ENCODE results near the gene C3orf22.
A peak's percentile ranks its signal among the peaks of the same experiment; 100 is the strongest.
"Not testable (repeated sequence)": the region's sequence is repeated elsewhere in the genome, so short reads cannot be mapped to it uniquely, and the experiment has no call there.

Gene C3orf22, protein sequence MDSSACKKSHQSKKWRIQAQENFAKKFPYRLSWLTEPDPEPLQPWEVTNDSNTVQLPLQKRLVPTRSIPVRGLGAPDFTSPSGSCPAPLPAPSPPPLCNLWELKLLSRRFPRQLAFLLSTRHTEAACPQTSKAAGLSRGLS

DNA sequence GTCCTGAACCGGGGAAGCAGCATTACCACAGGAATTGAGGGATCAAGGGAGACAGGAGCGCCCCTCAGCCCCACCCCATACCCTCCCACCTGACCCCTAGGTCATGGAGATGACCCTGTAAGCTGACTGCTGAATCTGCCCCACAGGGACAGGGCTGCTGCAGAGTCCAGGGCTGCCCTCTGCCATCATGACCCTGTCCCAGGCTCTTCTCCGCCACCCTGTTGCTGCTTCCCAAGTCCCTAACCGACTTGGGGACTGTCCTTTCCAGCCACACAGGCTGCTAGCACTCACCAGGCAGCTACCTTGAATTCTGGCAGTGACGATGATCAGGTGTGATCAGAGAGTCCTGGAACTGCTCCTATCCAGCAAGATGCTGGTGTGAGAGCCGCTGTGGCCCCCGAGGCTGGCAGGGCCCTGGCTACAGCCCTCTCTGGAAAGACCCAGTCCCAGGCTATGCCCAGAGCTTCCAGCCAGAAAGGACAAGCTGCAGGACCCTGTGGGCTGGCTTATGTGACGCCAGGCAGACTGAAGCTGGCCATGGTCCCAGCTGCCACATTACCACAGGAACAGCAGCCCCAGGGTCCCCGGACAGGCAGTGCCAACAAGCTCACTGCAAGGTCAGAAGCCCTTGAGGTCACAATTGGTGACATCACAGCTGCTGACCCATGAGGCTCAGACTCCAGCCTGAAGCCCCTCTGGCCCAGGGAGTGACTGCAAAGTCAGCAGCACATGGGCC, at the start of gene C3orf22:
TSS of gene C3orf22 (minus strand) at position 597 of the 736 bp plus-strand sequence. CDS start 5,542 bp downstream, outside the sequence.
- no peak for DNase-seq

DNA sequence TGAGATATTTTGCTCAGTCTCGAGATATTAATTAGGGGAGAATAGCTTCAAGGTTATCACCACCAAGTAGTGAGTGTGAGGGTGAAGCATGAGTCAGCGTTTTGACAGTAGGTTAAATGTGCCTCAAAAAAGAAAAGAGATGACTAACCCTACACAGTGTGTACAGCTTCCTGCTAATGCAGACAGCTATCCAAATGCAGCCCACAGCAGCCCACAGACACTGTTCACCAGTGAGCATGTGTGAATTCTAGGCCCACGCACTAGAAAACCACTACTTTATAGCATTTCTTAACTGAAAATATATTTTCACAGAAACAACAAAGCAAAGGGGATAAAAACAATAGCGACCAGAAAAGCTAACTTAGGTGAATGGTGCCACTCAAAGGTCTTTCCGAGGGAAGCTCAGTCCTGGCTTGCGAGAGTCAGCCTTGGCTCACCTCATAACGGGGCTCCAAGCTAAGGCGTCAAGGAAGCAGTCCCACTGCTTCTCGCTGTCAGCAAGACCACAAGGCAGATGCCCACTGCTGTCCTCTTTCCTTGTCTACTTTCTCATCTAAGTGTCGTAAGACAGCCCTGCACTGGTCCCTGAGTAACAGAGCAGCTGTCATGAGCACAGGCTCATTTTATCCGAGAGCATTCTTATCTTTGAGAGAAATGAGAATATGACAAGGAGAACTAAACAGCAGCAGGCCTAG, 48.6 kb upstream of the C3orf22 start:
- DNase-seq: peak in 1 of 2 experiments; percentile 14

DNA sequence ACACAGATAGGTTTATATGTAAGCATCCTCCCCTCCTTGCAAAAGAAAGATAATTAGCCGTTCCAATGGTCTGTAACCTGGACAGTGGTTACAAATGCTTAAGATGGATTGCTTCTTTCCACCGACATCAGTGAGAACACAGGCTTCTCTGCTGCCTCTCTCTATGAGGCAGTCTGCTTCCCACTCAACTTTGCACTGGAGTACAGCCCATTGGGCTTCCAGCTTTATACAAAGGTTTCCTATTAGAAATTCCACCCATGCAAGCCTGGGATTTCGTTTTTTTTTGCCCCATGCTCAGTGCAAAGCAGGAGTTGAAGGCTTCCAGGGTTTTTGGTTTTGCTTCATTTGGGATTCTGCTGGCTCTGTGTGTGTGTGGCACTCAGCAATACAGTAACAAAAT, 47.3 kb upstream of the C3orf22 start:
- DNase-seq: no peak

DNA sequence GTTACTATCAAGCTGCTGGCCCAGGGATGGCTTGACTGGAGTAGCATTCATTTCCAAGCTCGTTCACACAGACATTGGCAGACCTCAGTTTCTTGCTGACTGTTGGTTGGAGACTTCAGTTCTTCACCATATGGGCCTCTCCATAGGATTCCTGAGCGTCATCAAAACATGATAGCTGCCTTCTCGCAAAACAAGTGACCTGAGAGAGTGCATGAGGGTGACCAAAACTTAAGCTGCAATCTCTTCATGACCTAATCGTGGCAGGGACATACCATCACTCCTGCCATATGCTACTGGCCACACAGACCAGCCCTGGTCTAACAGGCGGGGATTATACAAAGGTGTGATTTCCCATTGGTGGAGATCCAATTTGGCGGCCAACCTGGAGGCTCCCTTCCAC, 46.0 kb upstream of the C3orf22 start:
- no peak for DNase-seq

DNA sequence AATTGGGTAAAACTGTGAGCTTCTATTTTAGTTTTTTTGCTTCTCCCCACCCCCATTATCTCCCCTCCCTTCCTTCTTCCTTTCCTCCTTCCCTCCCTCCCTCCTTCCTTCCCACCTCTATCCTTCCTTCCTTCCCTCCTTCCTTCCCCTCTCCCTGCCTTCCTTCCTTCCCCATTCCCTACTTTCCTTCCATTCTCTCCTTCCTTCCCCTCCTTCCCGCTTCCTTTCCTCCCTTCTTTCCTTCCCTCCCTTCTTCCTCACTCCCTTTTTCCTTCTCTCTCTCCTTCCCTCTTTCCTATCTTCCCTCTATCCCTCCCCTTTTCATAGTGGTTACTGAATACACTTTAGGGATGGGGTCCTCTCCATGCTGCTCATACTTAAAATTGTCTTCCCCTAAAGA, 40.4 kb upstream of the C3orf22 start:
- no peak for DNase-seq

DNA sequence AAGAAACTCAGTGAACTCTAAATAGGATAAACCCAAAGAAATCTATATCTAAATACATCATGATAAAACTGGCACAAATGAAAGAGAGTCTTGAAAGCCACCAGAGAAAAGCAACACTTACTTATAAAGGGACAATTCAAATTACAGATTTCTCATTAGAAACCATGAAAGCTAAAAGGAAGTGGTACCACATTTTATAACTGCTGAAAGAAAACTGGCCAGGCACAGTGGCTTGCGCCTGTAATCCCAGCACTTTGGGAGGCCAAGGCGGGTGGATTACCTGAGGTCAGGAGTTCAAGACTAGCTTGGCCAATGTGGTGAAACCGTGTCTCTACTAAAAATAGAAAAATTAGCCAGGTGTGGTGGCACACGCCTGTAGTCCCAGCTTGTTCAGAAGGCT, 36.7 kb upstream of the C3orf22 start:
- not testable (repeated sequence) for DNase-seq

DNA sequence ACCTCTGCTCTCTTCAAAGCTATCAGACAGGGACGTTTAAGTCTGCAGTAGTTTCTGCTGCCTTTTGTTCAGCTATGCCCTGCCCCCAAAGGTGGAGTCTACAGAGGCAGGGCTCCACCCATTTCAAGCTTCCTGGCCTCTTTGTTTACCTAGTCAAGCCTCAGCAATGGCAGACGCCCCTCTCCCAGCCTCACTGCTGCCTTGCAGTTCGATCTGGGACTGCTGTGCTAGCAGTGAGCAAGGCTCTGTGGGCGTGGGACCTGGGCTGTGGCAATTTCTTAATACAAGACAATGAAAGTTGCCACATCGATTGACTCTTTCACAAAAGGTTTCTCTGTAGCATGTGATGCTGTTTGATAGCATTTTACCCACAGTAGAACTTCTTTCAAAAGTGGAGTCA, 32.8 kb upstream of the C3orf22 start:
- DNase-seq: not testable (repeated sequence)

DNA sequence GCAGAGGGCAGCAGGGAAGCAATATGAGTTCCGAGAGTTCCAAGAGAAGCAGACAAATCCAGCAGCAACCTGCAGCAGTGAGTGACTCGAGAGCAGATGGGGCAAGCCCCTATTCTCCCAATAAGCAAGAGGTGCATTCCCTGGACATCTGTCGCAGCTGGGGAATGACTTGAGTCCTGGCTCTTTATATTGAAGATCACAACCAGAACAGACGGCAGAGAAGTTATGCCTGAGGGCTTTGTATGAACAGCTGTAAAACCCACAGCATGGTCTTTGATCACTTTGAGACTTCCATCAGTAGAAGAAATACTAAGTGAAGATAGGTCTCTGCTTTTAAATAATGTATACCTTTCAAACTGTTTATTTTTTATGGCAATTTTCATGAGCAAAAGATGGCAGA, 23.6 kb upstream of the C3orf22 start:
- DNase-seq: no peak

DNA sequence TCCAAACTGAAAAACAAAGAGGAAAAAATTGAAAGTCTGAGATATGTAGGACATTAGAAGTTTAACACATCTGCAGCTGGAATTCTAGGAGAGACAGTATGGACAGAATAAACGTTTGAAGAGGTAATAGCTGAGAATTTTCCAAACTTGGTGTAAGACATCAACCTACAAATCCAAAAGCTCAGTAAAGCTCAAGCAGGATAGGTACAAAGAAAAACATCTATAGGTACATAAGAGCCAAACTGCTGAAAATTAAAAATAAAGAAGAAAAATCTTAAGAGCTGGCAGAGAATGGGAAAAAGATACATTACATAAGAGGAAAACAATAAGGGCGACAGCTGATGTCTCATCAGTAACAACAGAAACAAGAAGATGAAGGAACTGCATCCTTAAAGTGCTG, 22.8 kb upstream of the C3orf22 start:
- DNase-seq: no peak

DNA sequence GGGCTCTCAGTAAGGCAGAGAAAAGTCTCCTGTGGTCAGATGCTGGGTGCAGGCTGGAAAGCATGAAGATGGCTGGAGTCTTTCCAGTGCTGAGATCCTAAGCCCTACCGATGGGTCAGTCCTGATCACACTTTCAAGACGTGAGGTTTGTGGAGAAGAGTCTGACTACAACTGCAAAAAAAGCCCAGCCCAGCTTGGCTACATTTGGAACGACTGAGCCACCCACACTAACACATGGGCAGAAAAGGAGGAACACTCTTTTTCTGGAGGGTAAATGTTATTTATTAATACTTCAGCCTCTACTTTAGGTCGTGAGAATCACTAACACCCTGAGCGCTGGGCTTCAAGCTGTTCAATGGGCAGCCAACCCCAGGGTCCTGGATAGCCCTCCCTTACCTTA, 22.0 kb upstream of the C3orf22 start:
- DNase-seq: no peak

DNA sequence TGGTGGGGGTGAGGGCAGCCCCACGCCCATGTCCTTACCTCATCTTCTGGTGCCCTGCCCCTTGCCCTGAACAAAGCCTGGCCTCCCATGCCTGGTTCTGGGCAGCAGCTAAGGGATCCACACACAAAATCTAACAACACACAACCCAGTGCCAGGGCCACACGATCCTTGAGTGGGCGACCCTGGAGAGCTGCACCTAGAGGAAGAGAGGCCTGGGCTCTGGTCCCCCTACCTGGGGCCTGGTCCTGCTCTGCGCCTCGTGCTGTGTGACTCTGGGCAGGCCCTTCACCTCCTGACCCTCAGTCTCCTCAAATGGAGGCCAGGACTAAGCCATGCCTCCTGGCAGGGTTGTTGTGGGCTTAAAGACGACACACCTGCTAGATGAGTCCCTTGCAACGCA, 20.0 kb upstream of the C3orf22 start:
- DNase-seq: no peak

DNA sequence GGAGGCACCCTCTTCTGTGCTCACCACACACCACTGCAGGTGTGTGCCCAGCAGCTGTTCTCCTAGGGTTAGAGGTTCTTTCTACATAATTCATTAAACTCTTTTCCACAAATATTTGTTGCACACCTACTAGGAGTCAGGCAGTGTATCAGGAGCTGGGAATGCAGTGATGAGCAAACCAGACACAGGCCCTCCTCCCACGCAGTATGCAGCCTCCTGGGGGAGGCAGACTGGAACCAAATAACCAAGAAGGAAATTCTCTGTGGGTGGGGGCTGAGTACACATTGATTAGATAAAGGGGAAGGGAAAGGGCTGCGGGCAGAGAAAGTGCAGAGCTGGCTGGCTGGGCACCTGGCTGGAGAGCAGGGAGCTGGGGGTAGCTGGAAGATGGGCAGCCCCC, 18.5 kb upstream of the C3orf22 start:
- no peak for DNase-seq

DNA sequence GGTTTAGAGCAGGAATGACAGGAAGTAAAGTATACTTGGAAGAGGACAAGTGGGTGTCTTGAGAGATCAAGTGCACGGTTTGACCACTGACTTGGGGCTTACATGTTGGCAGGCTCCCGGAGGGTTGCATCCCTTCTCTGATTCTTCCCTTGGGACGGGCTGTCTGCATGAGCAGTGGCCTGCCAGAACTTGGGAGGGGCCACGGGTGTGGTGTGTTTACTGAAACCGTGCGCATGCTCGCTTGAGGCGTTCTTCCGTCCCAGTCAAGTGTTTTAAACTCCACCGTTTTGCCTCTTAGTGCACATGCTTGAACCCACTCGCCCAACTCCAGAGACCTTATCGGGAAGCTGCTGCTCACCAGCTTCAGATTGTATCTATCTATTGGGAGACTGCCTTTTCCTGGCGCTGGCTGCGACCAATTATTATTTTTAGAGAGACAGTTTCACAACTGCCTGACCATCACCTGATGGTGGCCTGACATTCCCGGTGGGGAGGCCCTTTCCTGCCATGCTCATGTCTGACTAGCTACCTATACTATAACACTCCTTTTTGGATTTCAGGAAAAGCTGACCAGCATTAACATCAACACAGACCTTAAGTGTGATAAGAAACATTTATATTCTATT, 14.9 kb upstream of the C3orf22 start:
- DNase-seq: no peak

DNA sequence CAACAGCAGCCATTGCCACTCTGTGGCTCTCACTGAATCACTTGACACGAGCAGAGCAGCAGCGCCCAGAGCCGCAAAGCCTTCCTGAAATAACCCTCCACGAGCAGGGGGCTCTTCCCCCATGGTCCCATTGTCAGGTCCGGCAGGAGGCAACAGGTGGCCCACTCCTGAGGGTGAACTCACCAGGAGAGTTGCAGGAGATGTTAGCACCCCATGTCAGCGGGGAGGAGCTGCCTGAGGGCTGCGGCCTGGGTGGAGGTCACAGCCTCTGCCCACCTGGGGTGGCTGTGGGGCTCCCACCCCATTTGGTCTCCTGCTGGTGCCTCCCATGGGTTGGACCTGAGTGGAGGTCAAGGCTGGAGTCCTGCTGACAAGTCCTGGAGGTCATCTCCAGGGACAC, 12.3 kb upstream of the C3orf22 start:
- DNase-seq: no peak

DNA sequence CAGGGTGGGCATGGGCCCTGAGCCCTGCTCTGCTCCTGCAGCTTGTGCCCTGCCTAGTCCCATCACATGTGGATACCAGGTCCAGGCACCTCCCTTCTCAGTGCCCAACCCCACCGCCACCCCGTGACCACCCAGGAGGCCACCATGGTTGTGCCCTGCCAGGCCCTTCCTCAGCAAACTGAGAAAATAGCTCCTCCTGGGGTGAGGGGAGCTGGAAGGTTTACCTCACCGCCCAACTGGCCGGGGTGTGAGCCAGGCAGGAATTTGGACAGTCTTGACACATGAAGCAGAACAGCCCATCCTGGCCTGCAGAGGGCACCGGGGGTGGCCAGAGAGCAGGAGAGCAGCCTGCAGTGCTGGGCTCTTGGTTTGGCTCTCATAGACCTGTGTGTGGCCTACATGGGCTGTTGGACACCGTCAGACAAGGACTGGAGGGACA, 11.4 kb upstream of the C3orf22 start:
- DNase-seq: no peak

DNA sequence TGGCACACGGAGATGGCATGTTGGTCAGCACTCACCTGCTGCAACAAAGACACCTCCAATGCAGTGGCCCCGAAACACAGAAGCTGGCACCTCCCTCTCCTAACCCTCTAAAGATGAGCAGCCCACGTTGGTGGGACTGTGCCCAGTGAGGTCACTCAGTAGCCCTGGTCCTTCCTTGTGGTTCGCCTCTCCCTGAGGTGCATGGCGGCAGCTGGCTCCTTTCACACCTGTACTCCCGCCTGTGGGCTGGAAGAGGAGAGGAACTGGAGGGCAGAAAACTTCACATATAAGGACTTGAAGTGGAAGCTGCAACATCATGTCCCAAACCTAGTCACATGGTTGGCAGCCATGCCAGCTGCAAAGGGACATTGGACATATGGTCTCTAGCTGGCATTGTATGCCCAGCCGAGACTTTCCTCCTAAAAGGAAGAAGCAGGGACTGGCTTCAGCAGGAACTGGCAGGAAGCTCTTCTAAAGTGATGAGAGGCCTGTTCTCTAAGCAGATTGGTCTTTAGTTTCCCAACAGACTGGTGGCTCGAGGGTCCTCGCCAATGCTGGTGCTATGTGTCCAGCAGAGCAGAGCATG, 10.8 kb upstream of the C3orf22 start:
- DNase-seq: no peak

DNA sequence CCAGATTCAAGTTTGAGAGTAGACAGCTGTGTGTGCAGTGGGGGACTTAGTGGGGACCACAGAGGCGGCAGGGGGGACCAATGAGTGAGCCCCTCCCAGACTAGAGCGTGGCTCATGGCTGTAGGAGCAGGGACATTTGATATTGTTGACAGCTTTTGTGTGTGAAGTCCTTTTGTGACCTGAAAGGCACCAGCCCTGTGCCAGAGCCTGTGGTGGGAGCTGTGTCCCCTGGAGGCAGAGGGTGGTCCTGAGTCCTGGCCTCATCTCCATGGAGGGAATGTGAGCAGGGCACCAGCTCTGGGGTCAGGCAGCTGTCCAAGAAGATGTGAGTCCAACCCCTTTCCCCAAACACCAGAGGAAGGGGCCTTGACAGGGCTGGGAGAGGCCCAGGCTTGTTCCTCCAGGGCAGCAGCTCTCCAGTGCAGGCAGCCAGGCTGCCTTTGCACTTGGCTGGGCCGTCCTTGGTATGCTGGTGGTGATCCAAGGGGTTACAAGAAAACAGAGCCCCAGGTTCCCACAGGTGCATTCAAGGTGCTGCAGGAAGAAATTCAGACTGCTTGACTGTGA, 10.1 kb upstream of the C3orf22 start:
- no peak for DNase-seq

DNA sequence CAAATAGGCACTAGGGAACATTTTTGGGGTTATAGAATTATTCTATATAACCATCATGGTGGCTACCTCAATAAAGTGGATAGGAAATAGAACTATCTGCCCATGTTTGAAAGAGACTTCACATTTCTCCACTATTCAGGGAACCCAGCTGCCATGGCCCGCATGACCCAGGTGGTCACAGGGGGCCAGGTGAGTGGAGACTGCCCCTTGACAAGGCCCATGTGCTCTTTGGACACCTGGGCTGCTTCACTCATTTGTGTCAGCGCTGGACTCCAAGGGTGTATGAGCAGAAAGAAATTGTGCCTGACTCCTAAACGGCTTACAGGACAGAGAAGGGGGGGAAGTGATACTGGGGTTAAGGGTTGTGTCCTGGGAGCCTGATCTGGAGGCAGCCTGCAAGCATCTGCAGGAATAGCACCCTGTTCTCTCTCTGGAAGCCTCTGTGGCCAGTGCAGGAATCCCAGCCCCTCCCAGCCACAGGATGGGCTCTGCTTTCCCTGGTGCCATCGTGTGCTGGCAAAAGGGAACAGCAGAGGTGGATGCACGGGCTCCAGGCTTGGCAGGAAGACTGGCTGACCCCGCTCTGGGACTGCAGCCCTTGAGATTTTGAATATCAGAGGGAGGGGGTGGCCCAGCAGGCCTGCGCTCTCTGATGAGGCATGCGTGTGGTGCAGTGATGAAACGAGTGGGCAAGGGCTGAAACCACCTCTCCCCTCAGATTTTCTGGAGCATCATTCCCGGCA, 9.1 kb upstream of the C3orf22 start:
- no peak for DNase-seq

DNA sequence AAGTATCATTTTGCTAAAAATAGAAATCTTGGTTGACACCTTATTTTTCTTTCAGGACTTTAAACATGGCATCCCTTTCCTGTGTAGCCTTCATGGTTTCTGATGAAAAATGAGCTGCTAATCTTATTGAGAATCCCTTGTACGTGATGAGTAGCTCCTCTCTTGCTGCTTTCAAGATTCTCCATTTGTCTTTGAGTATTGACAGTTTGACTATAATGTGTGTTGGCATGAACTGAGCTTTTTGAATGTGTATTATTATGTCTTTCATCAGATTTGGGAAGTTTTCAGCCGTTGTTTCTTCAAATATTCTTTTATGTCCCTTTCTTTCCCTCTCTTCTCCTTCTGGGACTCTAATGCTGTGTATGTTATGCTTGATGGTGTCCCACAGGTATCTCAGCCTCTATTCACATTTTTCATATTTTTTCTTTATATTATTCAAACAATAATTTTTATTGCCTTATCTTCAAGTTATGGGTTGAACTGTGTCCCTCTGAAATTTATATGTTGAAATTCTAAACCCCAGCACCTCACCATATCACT, 4.1 kb upstream of the C3orf22 start:
- no peak for DNase-seq

DNA sequence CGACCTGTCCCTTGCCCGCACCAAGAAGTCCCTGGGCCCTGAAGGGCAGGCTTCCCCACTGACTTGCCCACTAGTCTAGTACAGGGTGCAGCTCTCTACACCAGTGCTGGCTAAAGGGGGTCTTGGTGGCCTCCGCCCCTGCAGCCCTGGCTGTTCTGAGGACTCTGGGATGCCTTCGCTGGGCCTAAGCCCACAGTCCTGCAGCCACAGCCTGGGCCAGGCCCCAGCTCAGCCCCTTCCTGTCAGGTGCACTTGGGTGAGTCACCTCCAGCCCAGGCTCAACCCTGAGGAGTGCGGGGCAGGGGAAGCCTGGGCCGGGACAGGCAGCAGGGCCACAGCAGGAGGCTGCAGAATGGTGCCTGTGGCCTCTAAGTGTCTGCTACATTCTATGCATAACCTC, 971 bp downstream of the C3orf22 start:
- DNase-seq: no peak

DNA sequence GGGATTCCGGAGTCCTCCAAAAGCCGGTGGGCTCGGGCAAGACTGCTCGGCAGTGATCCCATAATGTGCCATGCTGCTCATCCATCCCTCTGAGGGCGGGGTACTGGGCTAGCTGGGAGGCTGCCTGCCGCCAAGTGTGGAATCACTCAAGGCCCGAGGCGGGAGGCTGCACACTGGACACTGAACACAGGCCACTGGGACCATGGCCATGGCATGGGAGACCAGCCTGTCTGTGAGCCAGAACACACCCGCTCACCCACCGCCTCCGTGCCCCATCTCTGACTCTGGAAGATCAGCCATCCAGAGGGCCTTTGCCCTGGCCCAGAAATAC, 1.4 kb downstream of the C3orf22 start:
- DNase-seq: no peak
